ENCODE measurements around the gene ZDHHC22. TPM values are rescaled to one million over a fixed set of nuclear protein-coding genes. Genes with fewer than 3 reads are reported as not detected.
A peak's percentile ranks its signal among the peaks of the same experiment; 100 is the strongest.

ZDHHC22 gene
- total and polyA plus RNA-seq, 2 of the 13 experiments (the other 11 are each of a cell fraction or from before 2014, with no cell fraction given) = not detected

GRCh38 chr14:77133720-77134338, 7.8 kb downstream of the ZDHHC22 start (continued):
- TF ChIP-seq SNAPC4 (CRISPR knock-in tag; IDR thresholded peaks at IDR 0.05) = no peak
- no peak for TF ChIP-seq PRDM10 (CRISPR knock-in tag; IDR thresholded peaks at IDR 0.05; ENCODE audit: low read depth)
- TF ChIP-seq TFDP2 (CRISPR knock-in tag; IDR thresholded peaks at IDR 0.05) = 0 out of 2 replicates have a peak, but pooled peaks have one; percentile 25
- TF ChIP-seq ZNF558 (CRISPR knock-in tag; IDR thresholded peaks at IDR 0.05; ENCODE audit: borderline replicate concordance) = no peak; the same call in 1 of the 2 replicates
- TF ChIP-seq CC2D1A (CRISPR knock-in tag; IDR thresholded peaks at IDR 0.05) = no peak
- TF ChIP-seq ZBTB37 (CRISPR knock-in tag; IDR thresholded peaks at IDR 0.05) = no peak
- TF ChIP-seq TEF (CRISPR knock-in tag; IDR thresholded peaks at IDR 0.05) = 0 out of 2 replicates have a peak, but pooled peaks have one; percentile 49
- no peak for TF ChIP-seq RORA (CRISPR knock-in tag; IDR thresholded peaks at IDR 0.05)
- TF ChIP-seq ZSCAN22 (CRISPR knock-in tag; IDR thresholded peaks at IDR 0.05) = no peak
- TF ChIP-seq SAP130 (CRISPR knock-in tag; IDR thresholded peaks at IDR 0.05; ENCODE audit: low read depth) = peak; percentile 71
- no peak for TF ChIP-seq NR2C2 (CRISPR knock-in tag; IDR thresholded peaks at IDR 0.05; ENCODE audit: borderline replicate concordance)

Measured in HepG2 (cell line).